ENCODE measurements around the gene GGTLC2.
"Not testable (repeated sequence)": the region's sequence is repeated elsewhere in the genome, so short reads cannot be mapped to it uniquely, and the experiment has no call there.

Gene GGTLC2

DNA sequence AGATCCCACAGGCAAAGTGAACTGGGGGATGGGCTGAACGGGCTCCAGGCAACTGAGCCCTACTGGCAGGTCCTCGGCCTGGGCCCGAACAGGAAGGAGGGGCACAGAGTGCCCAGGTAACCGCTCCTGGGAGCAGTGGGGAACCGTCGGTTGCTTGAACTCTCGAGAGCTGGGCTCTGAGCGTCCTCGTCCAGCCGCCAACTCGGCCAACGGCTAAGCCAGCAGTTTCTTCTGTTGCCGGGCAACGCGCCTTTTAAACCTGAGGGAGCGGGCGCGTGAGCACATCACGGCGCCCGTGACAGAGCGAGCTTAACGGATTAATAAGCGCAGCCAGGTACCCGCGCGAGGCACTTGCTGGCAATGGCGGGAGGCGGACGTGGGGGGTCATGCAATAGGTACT lies at the start of gene GGTLC2:
GGTLC2 (plus strand) TSS at position 301 of the 400 bp plus-strand sequence. CDS start 1,732 bp downstream, outside the sequence.
- not testable (repeated sequence) for FAIRE-seq; DNase-seq (ENCODE audit: low spot score)

GRCh38 chr22:22595001-22595835 lies 49.2 kb upstream of the GGTLC2 start:
- no peak for FAIRE-seq

DNA sequence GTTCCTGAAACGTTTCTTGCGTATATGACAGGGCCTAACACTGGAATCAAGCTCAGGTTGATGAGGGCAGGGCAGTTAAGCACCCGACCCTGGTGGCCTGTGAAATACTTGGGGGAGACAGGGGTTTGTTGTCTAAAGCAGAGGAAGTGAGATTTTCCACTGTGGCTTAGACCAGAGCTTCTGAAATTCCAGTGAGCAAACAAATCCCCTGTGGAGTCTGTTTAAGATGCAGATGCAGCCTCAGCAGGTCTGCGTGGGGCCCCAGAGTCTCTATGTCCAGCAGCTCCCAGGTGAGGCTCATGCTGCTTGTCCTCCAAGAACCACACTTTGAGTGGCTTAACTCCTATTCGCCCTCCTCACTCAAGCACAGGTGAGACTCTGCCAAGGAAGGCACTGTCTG lies 46.3 kb upstream of the GGTLC2 start:
- FAIRE-seq (no peak), DNase-seq (ENCODE audit: low spot score) (no peak)

More at GRCh38 chr22:22595001-22595835, 49.2 kb upstream of the GGTLC2 start:
- DNase-seq (ENCODE audit: low spot score): no peak

DNA sequence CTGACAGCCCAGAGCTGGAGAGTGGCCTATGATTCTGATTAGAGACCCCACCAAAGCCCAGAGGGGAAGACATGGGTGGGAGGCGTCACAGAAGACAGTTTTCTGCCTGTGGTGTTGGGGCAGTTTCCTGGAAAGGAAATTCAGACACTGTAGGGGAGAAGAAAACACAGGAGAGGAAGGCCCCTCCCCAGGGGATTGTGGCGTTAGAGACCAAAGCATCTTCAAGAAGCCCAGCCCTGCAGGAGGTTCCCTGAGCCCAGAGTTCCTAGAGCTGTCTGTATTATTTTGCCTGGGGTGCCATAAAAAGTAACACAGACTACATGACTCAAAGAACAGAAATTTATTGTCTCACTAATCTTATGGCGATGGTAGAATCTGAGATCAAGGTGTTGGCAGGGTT lies 45.2 kb upstream of the GGTLC2 start:
- FAIRE-seq (no peak), DNase-seq (ENCODE audit: low spot score) (no peak)

GRCh38 chr22:22600531-22601261 lies 43.7 kb upstream of the GGTLC2 start:
- no peak for DNase-seq (ENCODE audit: low spot score)
- FAIRE-seq: no peak

DNA sequence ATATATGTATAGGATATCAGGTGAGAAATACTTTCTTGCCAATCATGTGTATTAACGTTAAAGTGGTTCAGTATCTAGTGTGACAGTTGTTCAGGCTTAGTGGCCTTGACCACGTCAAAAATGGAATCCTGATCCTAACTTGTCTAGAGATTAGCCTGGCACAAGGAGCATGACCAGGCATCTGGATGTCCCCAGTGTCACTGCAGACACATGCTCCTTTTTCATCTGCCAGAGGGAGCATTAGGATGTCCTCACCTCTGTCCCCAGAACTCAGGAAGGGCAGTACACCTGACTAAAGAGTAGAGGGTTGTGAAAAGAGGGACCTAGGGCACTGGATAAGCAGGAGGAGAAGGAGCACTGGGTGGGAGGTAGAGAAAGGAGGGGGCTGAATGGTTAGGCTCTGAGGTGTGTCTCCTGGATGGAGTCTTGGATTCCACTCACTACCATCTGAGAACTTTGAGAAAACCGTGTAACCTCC lies 40.9 kb upstream of the GGTLC2 start:
- FAIRE-seq (no peak), DNase-seq (ENCODE audit: low spot score) (no peak)

DNA sequence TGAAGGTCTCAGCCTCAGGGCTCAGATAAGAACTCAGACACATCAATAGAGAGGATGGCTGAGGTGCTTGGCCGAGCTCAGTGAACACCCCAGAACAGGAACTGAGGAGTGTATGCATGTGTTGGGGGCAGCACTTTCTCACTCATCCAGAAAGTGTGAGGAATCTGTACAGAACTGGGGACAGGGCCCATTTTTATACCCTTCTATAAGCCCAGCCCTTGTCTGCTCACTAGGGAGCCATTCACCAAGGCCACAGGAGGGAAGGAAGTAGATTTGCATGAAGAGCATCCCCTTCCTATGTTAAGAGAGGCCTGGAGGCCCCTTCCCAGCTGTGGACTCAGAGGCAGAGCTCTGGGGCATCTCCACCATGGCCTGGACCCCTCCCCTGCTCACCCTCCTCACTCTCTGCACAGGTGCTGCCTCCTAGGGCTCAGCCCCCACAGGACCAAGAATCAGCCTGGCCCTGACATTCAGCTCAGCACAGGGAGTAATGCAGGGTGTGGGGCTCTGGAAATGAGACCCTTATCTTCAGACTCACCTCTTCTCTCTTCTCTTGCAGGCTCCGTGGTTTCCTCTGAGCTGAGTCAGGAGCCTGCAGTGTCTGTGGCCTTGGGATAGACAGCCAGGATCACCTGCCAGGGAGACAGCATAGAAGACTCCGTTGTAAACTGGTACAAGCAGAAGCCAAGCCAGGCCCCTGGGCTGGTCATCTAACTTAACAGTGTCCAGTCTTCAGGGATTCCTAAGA lies 39.9 kb upstream of the GGTLC2 start:
- no peak for FAIRE-seq

GRCh38 chr22:22605074-22605404 lies 39.4 kb upstream of the GGTLC2 start:
- no peak for DNase-seq (ENCODE audit: low spot score)
- no peak for FAIRE-seq

More for the DNA sequence above, 39.9 kb upstream of the GGTLC2 start:
- no peak for DNase-seq (ENCODE audit: low spot score)

DNA sequence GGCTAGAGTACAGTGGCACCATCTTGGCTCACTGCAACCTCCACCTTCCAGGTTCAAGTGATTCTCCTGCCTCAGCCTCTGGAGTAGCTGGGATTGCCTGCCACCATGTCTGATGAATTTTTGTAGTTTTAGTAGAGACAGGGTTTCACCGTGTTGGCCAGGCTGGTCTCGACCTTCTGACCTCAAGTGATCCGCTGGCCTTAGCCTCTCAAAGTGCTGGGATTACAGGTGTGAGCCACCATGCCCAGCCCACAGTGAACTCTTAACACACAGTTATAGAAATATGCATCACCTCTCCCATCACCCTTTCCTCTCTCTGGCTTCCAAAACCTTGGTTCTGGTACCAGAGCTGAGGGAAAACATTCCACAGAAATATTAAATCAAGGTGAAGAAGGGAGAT lies 36.4 kb upstream of the GGTLC2 start:
- not testable (repeated sequence) for FAIRE-seq; DNase-seq (ENCODE audit: low spot score)

GRCh38 chr22:22609291-22609690 lies 35.1 kb upstream of the GGTLC2 start:
- no peak for FAIRE-seq
- no peak for DNase-seq (ENCODE audit: low spot score)

DNA sequence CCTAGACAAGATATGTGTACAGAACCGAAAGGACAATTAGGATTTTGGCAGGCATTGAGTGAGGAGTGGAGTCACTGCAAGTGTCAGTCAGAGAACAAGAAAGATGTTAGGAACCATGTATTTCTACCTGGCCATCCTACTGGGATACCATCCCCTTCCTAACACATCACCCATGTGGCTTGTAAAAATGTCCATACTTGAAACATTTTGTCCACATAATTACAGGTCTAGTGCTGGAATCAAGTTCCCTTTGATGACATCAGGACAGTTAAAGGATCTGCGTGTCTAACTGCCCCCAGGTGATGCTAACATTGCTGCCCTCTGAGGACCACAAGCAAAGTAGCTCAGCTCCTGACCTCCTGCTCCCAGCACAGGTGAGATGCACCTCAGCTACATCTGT lies 31.9 kb upstream of the GGTLC2 start:
- FAIRE-seq: no peak
- DNase-seq (ENCODE audit: low spot score): no peak

- FAIRE-seq: no peak
- no peak for DNase-seq (ENCODE audit: low spot score)
Measured at GRCh38 chr22:22614065-22614464, 30.3 kb upstream of the GGTLC2 start.

DNA sequence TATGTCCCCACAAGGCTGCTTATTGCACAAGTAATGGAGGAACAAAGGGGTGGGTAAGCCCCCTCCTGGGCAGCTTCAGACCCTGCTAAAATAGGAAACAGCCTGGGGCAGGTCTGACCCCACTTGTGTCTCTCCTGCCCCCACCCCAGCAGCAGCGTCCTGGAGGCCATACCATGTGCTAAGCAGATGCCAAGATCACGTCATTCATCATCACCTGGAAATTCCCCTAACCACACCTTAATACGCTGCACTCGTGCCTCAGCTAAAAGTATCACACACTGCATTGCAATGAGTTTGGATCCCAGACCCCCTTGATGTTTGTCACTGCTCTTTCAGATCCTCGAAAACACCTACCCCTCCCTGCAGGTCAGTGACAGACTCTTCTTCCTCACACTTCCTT lies 27.8 kb upstream of the GGTLC2 start:
- no peak for DNase-seq (ENCODE audit: low spot score)
- no peak for FAIRE-seq

- DNase-seq (ENCODE audit: low spot score) (no peak), FAIRE-seq (no peak)
Measured at GRCh38 chr22:22618448-22618847, 26.0 kb upstream of the GGTLC2 start.

GRCh38 chr22:22618923-22619322 lies 25.5 kb upstream of the GGTLC2 start:
- FAIRE-seq (no peak), DNase-seq (ENCODE audit: low spot score) (no peak)

GRCh38 chr22:22619765-22620414 lies 24.5 kb upstream of the GGTLC2 start:
- DNase-seq (ENCODE audit: low spot score) (no peak), FAIRE-seq (no peak)

- DNase-seq (ENCODE audit: low spot score); FAIRE-seq: not testable (repeated sequence)
Measured at GRCh38 chr22:22628546-22629495, 15.6 kb upstream of the GGTLC2 start.

GRCh38 chr22:22631223-22631652 lies 13.2 kb upstream of the GGTLC2 start:
- FAIRE-seq: peak; percentile 71

GRCh38 chr22:22632226-22632625 lies 12.2 kb upstream of the GGTLC2 start:
- FAIRE-seq; DNase-seq (ENCODE audit: low spot score): not testable (repeated sequence)

More at GRCh38 chr22:22631223-22631652, 13.2 kb upstream of the GGTLC2 start:
- DNase-seq (ENCODE audit: low spot score): peak; percentile 75

- DNase-seq (ENCODE audit: low spot score); FAIRE-seq: not testable (repeated sequence)
Measured at GRCh38 chr22:22633533-22633932, 10.9 kb upstream of the GGTLC2 start.
